GM19239 (cell line): Measurements from ENCODE around the gene EFHC1.
A peak's percentile ranks its signal among the peaks of the same experiment; 100 is the strongest.
"Not testable (repeated sequence)": the region's sequence is repeated elsewhere in the genome, so short reads cannot be mapped to it uniquely, and the experiment has no call there.

ENCODE experiments used
- DNase-seq: peaks from one replicate; pipeline ENCODE4 v3.0.0; 2011; ENCODE audit warnings: low spot score; ENCODE audit not compliant: insufficient read length
- FAIRE-seq: peaks from 2 replicates; lab custom pipeline; 2011; peaks lifted over from hg19 to GRCh38; lab: Jason Lieb, UNC

Gene EFHC1

GRCh38 chr6:52424513-52424912, 4.4 kb downstream of the EFHC1 start:
- DNase-seq = no peak
- FAIRE-seq = no peak

GRCh38 chr6:52426667-52427066, 6.5 kb downstream of the EFHC1 start:
- FAIRE-seq (peak; percentile 28), DNase-seq (no peak)

DNA sequence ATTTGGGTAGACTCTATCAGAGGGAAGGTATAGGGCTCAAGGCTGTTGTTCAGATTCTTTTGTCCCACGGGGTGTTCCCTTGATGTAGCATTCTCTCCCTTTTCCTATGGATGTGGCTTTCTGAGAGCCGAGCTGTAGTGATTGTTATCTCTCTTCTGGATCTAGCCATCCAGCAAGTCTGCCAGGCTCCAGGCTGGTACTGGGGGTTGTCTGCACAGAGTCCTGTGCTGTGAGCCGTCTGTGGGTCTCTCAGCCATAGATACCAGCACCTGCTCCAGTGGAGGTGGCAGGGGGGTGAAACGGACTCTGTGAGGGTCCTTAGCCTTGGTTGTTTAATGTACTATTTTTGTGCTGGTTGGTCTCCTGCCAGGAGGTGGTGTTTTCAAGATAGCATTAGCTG, 13.2 kb downstream of the EFHC1 start:
- DNase-seq, FAIRE-seq: not testable (repeated sequence)

GRCh38 chr6:52435345-52435744, 15.2 kb downstream of the EFHC1 start:
- DNase-seq (no peak), FAIRE-seq (no peak)

DNA sequence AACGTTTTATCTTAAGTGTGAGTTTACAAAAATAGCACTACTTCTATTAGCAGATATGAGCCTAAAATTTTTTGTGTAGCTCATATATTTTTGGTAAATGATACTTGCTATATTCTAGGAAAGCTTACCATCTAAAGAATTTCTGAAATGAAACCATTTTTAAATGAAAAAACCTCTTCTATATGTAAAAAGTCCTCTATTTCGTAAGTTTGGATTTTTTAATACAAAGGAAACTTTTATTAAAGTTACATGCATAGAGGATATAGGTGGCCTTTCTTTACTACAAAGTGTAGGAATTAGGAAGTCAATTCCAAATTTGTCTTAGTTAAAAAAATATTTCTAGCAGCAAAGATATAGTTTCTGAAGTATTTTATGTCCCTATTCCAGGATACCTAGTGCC, 18.8 kb downstream of the EFHC1 start:
- FAIRE-seq (no peak), DNase-seq (no peak)

DNA sequence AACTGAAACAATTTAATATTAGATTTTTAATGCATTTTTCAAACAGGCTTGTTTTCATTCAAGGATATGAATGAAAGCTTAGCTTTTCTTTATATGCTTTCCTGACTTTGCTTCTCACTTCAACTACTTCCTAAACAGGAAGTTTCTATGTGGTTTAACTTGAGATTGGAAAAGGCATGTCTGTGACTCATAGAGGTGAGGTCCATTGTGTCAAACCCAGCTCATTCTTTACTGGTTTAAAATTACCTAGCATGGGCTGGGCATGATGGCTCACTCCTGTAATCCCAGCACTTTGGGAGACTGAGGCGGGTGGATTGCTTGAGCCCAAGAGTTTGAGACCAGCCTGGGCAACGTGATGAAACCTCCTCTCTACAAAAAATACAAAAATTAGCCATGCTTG, 34.4 kb downstream of the EFHC1 start:
- DNase-seq = no peak
- FAIRE-seq = no peak

GRCh38 chr6:52457096-52457495, 37.0 kb downstream of the EFHC1 start:
- FAIRE-seq (no peak), DNase-seq (no peak)

DNA sequence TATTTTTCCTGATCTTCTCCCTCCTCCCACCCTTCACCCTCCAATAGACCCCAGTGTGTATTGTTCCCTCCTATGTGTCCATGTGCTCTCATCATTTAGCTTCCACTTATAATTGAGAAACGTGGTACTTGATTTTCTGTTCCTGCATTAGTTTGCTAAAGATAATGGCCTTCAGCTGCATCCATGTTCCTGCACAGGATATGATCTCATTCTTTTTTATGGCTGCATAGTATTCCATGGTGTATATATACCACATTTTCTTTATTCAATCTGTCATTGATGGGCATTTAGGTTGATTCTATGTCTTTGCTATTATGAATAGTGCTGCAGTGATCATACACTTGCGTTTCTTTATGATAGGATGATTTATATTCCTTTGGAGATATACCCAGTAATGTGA, 41.1 kb downstream of the EFHC1 start:
- DNase-seq, FAIRE-seq: not testable (repeated sequence)

- no peak for DNase-seq
- no peak for FAIRE-seq
Measured at GRCh38 chr6:52474173-52474572, 54.0 kb downstream of the EFHC1 start.

DNA sequence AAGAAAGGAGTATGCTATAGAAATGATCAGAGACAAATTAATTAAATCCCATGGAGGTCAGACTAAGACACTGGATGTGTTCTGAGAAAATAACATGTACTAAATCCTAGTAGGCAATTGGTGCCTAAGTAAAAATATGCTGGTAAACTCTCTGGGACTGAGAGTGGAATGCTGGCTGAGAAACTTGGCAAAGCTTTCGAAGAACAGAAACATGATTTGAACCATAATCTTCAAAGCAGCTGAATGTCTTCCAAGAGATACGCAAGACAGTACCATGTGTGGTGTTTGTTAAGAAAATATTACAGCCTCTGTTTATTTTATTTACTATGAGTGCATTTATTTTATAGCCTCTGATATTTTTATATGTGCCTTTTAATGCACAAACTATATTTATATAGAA, 55.2 kb downstream of the EFHC1 start:
- DNase-seq (no peak), FAIRE-seq (no peak)

DNA sequence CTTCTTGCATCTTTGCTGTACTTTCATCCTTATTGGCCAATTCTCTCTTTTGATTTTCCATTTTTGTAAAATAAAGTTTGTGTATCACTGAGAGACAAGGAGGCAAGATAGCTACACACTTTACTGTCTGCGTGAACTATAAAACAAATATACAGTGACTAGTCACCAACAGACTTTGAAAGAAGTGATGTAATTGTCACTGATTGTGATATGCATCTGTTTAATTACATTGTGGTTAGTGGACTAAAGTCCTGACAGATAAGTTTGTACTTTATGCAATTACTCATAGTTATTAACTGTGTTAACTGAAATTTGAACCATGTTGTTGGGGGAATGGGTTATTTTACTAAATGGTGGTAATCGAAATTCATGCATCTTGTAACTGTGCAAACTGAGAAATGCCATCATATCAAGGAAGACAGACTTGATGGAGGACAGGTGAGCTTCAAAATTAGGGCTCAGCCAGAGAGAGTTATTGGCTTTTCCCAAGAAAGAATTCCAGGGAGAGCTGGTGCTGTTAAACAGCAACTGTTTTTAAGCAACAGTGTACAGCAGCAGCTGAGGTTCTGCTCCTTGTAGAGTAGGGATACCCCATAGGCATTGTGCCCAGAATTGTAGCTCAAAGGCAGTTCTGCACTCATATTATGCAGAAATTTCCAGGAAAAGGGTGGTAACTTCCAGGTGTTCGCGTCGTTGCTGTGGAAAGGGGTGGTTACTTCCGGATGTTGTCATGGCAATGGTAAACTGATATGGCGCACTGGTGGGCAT, 62.9 kb downstream of the EFHC1 start:
- no peak for FAIRE-seq
- DNase-seq = no peak

- DNase-seq (no peak), FAIRE-seq (no peak)
Measured at GRCh38 chr6:52483671-52484003, 63.5 kb downstream of the EFHC1 start.

DNA sequence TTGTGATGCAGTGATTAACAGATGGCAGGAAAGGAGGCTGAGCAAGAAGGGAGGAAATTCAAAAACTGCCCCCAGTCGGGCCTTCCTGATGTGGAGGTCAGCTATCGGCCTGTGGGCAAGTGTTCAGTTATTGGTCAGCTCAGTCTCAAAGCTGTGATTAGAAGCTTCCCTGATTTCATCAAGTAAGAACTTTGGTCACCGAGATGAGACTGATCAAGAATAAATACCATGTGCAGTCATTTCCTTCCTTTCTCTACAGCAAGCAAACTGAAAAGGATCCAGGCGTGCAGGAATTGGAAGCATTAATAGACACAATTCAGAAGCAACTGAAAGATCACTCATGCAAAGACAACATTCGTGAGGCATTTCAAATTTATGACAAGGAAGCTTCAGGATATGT, 69.7 kb downstream of the EFHC1 start:
- no peak for DNase-seq
- peak; percentile 8 for FAIRE-seq

DNA sequence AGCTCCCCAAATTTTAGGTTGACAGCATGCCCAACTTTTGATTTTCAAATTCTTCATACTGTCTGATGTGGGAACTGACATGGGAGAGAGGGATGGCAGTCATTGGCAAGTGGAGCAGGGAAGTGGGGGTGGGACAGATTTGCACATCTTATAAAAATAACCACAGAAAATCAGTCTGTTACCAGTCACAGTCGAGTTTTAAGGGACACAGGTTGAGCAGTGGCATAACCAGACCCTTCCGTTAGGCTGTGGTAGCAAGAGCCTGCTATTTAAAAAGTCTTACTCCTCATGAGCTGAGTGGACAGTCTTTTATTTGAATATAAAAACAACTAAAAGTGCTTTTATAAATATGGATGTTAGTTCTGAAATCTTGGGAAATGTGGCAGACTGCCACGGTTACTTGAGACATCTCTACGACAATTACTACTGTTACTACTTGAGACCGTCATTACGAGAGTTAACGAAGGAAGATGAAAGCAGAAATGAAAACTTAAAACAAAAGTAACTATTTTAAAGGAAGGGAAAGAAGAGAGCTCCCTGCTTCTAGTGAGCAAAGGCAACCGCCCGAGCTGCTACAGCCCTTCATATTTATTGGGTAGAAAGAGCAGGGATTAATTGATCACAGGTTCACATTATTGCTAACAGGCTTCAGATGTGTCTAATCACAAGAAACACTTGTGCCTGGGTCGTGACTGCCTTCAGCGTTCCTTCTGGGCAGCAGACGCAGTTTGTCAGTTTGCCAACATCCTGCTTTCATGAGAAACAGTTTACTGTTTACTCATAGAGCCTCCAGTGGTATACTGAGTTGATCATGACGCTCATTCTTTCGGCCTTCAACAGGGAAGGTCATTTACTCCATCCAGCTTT, 71.3 kb downstream of the EFHC1 start:
- DNase-seq = no peak
- peak; percentile 75 for FAIRE-seq

GRCh38 chr6:52493669-52494068, 73.5 kb downstream of the EFHC1 start:
- FAIRE-seq = peak; percentile 63
- DNase-seq = no peak

DNA sequence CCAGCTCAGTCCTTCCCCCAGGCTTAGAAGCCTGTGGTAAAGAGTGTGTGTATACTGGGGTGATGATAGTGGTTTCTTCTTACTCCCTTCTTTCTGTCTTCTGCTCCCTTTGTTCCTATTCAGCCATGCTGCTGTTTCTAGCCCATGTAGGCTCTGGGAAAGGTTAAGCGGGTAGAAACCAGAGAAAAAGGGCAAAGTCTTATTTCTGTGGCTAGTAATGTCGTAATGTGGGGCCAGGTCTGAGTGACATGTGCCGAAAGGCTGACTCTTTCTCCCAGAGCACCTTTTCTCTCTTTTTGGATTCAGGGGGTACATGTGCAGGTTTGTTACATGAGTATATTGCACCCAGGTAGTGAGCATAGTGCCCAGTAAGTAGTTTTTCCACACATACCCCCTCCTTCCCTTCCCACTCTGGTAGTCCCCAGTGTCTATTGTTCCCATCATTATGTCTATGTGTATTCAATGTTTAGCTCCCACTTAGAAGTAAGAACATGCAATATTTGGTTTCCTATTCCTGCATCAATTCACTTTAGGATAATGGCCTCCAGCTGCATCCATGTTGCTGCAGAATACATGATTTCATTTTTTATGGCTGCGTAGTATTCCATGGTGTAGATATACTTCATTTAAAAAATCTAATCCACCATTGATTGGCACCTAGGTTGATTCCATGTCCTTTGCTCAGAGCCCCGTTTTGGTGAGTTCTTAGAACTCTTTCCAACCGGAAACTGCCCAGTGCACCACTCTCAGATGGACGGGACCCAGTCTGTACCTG, 74.3 kb downstream of the EFHC1 start:
- DNase-seq = no peak
- FAIRE-seq = no peak

DNA sequence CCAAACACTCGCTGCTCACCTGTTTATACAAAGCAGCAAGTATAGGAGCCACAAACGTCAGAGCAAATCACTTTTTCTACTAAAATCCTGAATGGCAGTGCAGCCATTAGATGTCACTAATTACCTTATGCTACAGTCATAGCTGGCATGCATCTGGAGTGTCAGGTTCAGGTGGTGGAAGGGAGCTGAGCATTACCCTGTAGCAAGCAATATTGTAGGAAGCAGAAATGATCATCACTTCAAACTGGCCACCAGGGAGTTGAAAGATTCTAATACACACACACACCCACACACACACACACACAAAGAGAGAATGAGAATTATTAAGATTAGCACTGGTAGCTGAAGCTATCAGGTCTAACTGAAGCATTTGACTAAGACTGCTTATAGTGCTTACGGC, 75.8 kb downstream of the EFHC1 start:
- no peak for DNase-seq
- FAIRE-seq = no peak

DNA sequence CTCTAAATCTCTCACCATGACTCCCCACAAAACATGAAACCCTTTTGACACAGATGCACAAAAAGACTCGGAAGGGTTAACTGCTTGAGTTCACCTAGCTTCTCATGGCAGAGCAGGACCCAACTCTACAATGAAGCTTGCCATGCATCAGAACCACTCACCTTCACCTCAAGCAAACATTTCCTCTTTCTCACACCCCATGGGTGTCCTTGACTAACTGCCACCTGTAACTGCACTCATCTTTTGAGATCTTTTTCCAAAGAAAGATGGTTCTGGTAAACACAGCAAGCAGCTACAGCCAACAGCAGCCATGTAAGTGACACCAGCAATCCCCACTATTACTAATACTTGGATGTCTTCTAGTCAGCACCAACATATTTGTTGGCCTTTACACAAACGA, 76.5 kb downstream of the EFHC1 start:
- FAIRE-seq = peak; percentile 28
- DNase-seq = no peak

GRCh38 chr6:52497652-52498408, 77.7 kb downstream of the EFHC1 start:
- FAIRE-seq (peak; percentile 95), DNase-seq (peak; percentile 37)

DNA sequence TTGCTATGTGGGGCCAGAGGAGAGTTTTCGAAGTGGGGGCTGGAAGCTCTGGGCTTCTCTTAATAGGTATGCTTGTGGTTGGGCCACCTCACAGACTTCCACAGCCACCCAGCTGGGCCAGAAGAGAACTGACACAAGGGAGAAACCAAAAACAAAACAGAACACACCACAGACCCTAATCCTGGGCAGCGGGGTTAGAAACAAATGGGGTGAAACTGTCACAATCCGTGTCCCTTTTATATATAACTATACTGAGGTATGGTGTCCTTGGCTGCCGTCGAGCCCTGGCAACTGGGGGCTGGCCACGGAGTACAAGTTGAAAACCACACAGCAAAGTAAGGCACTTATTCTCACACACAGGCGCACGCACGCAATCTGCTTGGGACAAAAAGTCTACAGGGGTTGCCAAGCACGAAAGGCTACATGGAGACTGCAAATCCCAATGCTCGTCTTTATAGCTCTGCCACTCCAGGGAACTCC, 78.4 kb downstream of the EFHC1 start:
- FAIRE-seq = peak; percentile 31
- DNase-seq = peak; percentile 46
